Heart left ventricle (tissue), 16 donors: ENCODE results near the gene RPS5. TPM values are rescaled to one million over a fixed set of nuclear protein-coding genes. Genes with fewer than 3 reads are reported as not detected.
"Not testable (repeated sequence)": the region's sequence is repeated elsewhere in the genome, so short reads cannot be mapped to it uniquely, and the experiment has no call there.

Experiments used
- ATAC-seq, 4 donors: fragments of 200-7000 bp; cut with Tn5 transposase; one replicate each; pipeline ENCODE4 v1.9.1; 2020 to 2022; ENCODE audit warnings: moderate library complexity in 4 of 4, mild to moderate bottlenecking in 3 of 4, moderate number of reproducible peaks in 1 of 4
- DNase-seq, 5 donors: peaks; one replicate each; pipeline ENCODE4 v3.0.0-alpha.2; 2020
- H3K27ac ChIP-seq, 12 donors: fragments of 200-600 bp; sonication (generic) in 4 of 12; one replicate each; pipeline versions ENCODE4 v1.5.0 to v1.8.0; 2016 to 2022; ENCODE audit warnings: mild to moderate bottlenecking in 2 of 12
- H3K27me3 ChIP-seq, 9 donors: fragments of 200-600 bp; sonication (generic) in 2 of 9; one replicate each; pipeline versions ENCODE4 v1.5.1 to v1.8.0; 2016 to 2022; ENCODE audit warnings: mild to moderate bottlenecking in 3 of 9
- H3K36me3 ChIP-seq, 9 donors: fragments of 200-600 bp; sonication (generic) in 2 of 9; one replicate each; pipeline versions ENCODE4 v1.5.0 to v1.8.0; 2018 to 2022; ENCODE audit warnings: mild to moderate bottlenecking in 2 of 9
- H3K4me1 ChIP-seq, 12 donors: fragments of 200-600 bp; sonication (generic) in 4 of 12; one replicate each; pipeline versions ENCODE4 v1.5.0 to v1.8.0; 2016 to 2022; ENCODE audit warnings: mild to moderate bottlenecking in 3 of 12
- H3K4me3 ChIP-seq, 12 donors: fragments of 200-600 bp; sonication (generic) in 4 of 12; one replicate each; pipeline versions ENCODE4 v1.5.0 to v1.8.0; 2017 to 2022; ENCODE audit warnings: mild to moderate bottlenecking in 9 of 12, moderate library complexity in 4 of 12
- H3K9me3 ChIP-seq, 12 donors: fragments of 200-600 bp; sonication (generic) in 4 of 12; one replicate each; pipeline versions ENCODE4 v1.5.0 to v1.8.0; 2016 to 2022; ENCODE audit warnings: mild to moderate bottlenecking in 1 of 12
- CTCF ChIP-seq, 12 donors: fragments of 200-600 bp; sonication (generic) in 4 of 12; IDR thresholded peaks; one replicate each; pipeline versions ENCODE4 v1.5.0 to v1.8.0; 2018 to 2022; ENCODE audit warnings: antibody characterized with exemption in 12 of 12, mild to moderate bottlenecking in 5 of 12
- POLR2A ChIP-seq, 2 donors: fragments of 450-650 bp; IDR thresholded peaks; one replicate each; pipeline ENCODE4 v1.6.1; 2017; ENCODE audit warnings: antibody characterized with exemption in 2 of 2, mild to moderate bottlenecking in 2 of 2, moderate library complexity in 2 of 2
- WGBS, 4 donors: extraction: QIAGEN DNeasy Blood & Tissue Kit in 2 of 4; methylation state at CpG; one replicate each; pipeline versions ENCODE4 v1.1.5 to v1.1.7; 2013 to 2018; 5-methylcytosine and 5-hydroxymethylcytosine counted together
- intact Hi-C, 10 donors: fragments of 100-400 bp; cut with DNase I; formaldehyde crosslinking; loops; one replicate each; pipeline versions ENCODE4 v1.11.1 to v1.14.2; 2022
- polyA plus RNA-seq, 2 donors: library from polyadenylated mRNA; stranded (reverse); fragments of 200-250 nt; gene quantifications; one replicate each; pipeline ENCODE4 v1.2.3, GENCODE V29; 2013
- total RNA-seq, 9 donors: library from RNA; depleted of rRNA in 2 of 9; stranded (reverse); fragments of >200 nt in 2 of 9; fragmentation: NEBNext Ultra II Directional in 3 of 9; extraction: Animal tissue kit (Norgen Biotek cat#: 25700) in 3 of 9; gene quantifications; one replicate each; pipeline versions ENCODE4 v1.1.0 to v1.2.4, GENCODE V29; 2016 to 2023
- donor health status: ischemic (EF 13 %, LVEDD 7.1; RV severe dilation, severe dysfunction).
- donor health status: healthy with polysubstance abuse.
- donor health status: DM: no; HTN: yes; CAD: no.
- donor health status: DM: no; HTN: no; CAD: no.
- donor health status: ischemic (EF 25% LVEDD 6.9; RV normal size, moderate dysfunction).
- donor health status: ischemic (EF 25% LVEDD 5.7; RV mildly dilated, moderate dysfunction).
- donor health status: healthy.
- donor health status: DM: yes; HTN: yes; CAD: no.
- donor health status: ischemic (EF 35%, LVEDD 5.7; RV mildly dilated, moderate dysfunction).
- donor health status: nonischemic (EF 11% LVEDD 7.7; RV severe dilation, severe dysfunction).
- donor health status: DM: yes; HTN: yes; CAD: no.
- donor health status: PGD.
- donor health status: ischemic (EF 29% LVEDD 5.4; RV normal size, mild dysfunction).
- donor health status: nonischemic (EF 23%, LVEDD 6.1; RV moderate dilation, normal function).

Gene RPS5
- total and polyA plus RNA-seq, 11 donors, result 346 to 1,718 (median 485) TPM

- DNase-seq (no peak), ATAC-seq (no peak)
- TF ChIP-seq CTCF (IDR thresholded peaks at IDR 0.05), result no peak
- TF ChIP-seq POLR2A (IDR thresholded peaks at IDR 0.05), result no peak
- no peaks in the 10 kb centered on the region for H3K9me3 ChIP-seq
- no peak overlapping the region for H3K4me3 ChIP-seq
- H3K27me3 ChIP-seq, result no peaks in the 10 kb centered on the region
- intact Hi-C loops, result no loop called here
- peaks cover 0 to 12% (median 1%) of the 10 kb centered on the region in 12 donors for H3K4me1 ChIP-seq
- H3K36me3 ChIP-seq, result no peaks in the 10 kb centered on the region
- H3K27ac ChIP-seq, result no peak overlapping the region
- 91 to 93% (median 91%) methylated on average over 4 of the region's 4 CpGs for WGBS, 4 donors
These were observed 12.9 kb upstream of the RPS5 start for GRCh38 chr19:58374200-58374599.

GRCh38 chr19:58376724-58377123, 10.3 kb upstream of the RPS5 start:
- H3K36me3 ChIP-seq, H3K27me3 ChIP-seq, H3K27ac ChIP-seq, DNase-seq, intact Hi-C loops, ATAC-seq, H3K9me3 ChIP-seq, H3K4me3 ChIP-seq: not testable (repeated sequence)
- 81 to 86% (median 83%) methylated on average over 7 of the region's 7 CpGs for WGBS, 4 donors
- peaks cover 0 to 27% (median 18%) of the 10 kb centered on the region in 12 donors for H3K4me1 ChIP-seq

GRCh38 chr19:58379246-58379645, 7.8 kb upstream of the RPS5 start:
- no peak for TF ChIP-seq POLR2A (IDR thresholded peaks at IDR 0.05)
- no peak for TF ChIP-seq CTCF (IDR thresholded peaks at IDR 0.05)
- peak in 1 of 5 donors; percentile 17 for DNase-seq

GRCh38 chr19:58380037-58380661, 6.9 kb upstream of the RPS5 start:
- intact Hi-C loops, result loop anchor here in 4 of 10 donors (1.0 to 5.0 kb wide), 4 partner anchors 53 to 61 kb away; partner anchors contain the start of genes ZSCAN22 (in 2 of the 4) and ZNF132 (in 1 of the 4)
- H3K27me3 ChIP-seq, result no peaks in the 10 kb centered on the region
- H3K27ac ChIP-seq, result peak overlapping the region; percentile 85 to 98 (median 95)
- peaks cover 0 to 26% (median 20%) of the 10 kb centered on the region in 12 donors for H3K4me1 ChIP-seq
- WGBS, 4 donors, result 6 to 7% (median 7%) methylated on average over 24 of the region's 24 CpGs
- DNase-seq (peak in 1 of 5 donors; percentile 20), ATAC-seq (peak in 1 of 4 donors; percentile 0)
- TF ChIP-seq POLR2A (IDR thresholded peaks at IDR 0.05) (no peak), CTCF (IDR thresholded peaks at IDR 0.05) (no peak)
- no peaks in the 10 kb centered on the region for H3K9me3 ChIP-seq
- H3K36me3 ChIP-seq, result no peaks in the 10 kb centered on the region
- H3K4me3 ChIP-seq, result peak overlapping the region; percentile 57 to 94 (median 83)

More at GRCh38 chr19:58379246-58379645, 7.8 kb upstream of the RPS5 start:
- Histone ChIP-seq H3K4me3 (no peak overlapping the region), H3K36me3 (no peaks in the 10 kb centered on the region), H3K9me3 (no peaks in the 10 kb centered on the region), H3K27me3 (no peaks in the 10 kb centered on the region), H3K4me1 (peaks cover 0 to 25% (median 20%) of the 10 kb centered on the region in 12 donors), H3K27ac (no peak overlapping the region)
- ATAC-seq, result no peak
- 85 to 94% (median 91%) methylated on average over 5 to 6 of the region's 6 CpGs for WGBS, 4 donors
- intact Hi-C loops, result no loop called here
